Measurements from ENCODE around the gene PIGW.

GRCh38 chr17:36545077-36545464 is 10.3 kb downstream of the PIGW start:
- TF ChIP-seq, protein P1, sequence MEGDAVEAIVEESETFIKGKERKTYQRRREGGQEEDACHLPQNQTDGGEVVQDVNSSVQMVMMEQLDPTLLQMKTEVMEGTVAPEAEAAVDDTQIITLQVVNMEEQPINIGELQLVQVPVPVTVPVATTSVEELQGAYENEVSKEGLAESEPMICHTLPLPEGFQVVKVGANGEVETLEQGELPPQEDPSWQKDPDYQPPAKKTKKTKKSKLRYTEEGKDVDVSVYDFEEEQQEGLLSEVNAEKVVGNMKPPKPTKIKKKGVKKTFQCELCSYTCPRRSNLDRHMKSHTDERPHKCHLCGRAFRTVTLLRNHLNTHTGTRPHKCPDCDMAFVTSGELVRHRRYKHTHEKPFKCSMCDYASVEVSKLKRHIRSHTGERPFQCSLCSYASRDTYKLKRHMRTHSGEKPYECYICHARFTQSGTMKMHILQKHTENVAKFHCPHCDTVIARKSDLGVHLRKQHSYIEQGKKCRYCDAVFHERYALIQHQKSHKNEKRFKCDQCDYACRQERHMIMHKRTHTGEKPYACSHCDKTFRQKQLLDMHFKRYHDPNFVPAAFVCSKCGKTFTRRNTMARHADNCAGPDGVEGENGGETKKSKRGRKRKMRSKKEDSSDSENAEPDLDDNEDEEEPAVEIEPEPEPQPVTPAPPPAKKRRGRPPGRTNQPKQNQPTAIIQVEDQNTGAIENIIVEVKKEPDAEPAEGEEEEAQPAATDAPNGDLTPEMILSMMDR (IDR thresholded peaks at IDR 0.05), result no peak
- TF ChIP-seq POLR2A (IDR thresholded peaks at IDR 0.05), result no peak
